Measurements from ENCODE around the gene FZD1. TPM values are rescaled to one million over a fixed set of nuclear protein-coding genes. Genes with fewer than 3 reads are reported as not detected.

Gene FZD1
- total RNA-seq, 1 donor from 2014 or later: 5.1 TPM

DNA sequence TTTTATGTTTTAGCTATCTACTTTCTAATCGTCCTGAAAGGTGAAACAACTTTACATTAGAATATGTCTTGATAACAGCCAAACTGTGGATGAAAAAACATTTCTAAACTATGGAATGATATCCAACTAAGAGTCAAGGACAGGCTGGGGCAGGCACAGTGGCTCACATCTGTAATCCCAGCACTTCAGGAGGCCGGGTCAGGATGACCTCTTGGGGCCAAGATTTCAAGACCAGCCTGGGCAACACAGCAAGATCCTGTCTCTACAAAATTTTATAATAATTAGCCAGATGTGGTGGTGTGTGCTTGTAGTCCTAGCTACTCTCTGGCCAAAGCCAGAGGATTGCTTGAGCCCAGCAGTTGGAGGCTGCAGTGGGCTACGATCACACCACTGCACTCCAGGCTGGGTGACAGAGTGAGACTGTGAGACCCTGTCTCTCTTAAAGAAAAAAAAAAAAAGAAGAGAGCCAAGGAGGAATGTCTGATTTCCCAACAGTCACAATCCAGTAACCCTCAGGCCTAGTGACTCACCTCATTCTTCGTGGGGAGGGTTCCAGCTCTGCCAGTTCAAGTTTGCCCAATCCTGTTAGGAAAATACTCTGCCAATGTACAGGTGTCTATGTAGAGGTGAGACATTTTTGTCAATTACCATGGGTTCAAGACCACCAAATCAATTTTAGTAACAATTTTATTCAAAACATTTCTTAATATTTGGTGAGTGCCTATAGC lies 14.6 kb upstream of the FZD1 start:
- Mint-ChIP-seq H3K27me3 (ENCODE audit: insufficient read depth, low read depth) (peaks cover 2% of the 10 kb centered on the region), H3K4me3 (no peak overlapping the region), H3K9me3 (peaks cover 11% of the 10 kb centered on the region), H3K36me3 (peaks cover 2% of the 10 kb centered on the region), H3K27ac (no peak overlapping the region), H3K4me1 (peaks cover 4% of the 10 kb centered on the region)
- H3K4me2 ChIP-seq: no peak overlapping the region
- H3K4me3 ChIP-seq: no peak overlapping the region
- H4K20me1 ChIP-seq (ENCODE audit: low read depth): no peaks in the 10 kb centered on the region
- no peak overlapping the region for H2AFZ ChIP-seq (replicated peaks)
- no peaks in the 10 kb centered on the region for H3K27me3 ChIP-seq
- H3K4me1 ChIP-seq: no peaks in the 10 kb centered on the region
- H3K36me3 ChIP-seq: no peaks in the 10 kb centered on the region
- H3K9ac ChIP-seq: no peak overlapping the region
- H3K9me3 ChIP-seq (ENCODE audit: low read depth): no peaks in the 10 kb centered on the region
- no peaks in the 10 kb centered on the region for H3F3A ChIP-seq (ENCODE audit: low read depth)
- TF ChIP-seq EZH2 (IDR thresholded peaks at IDR 0.05) (no peak), EZH2phosphoT487 (IDR thresholded peaks at IDR 0.05) (no peak), CTCF (IDR thresholded peaks at IDR 0.05) (no peak)
- no peak for DNase-seq (ENCODE audit: low spot score)
- no peaks in the 10 kb centered on the region for H3K79me2 ChIP-seq (ENCODE audit: low read depth)
- no peak overlapping the region for H3K27ac ChIP-seq

GRCh38 chr7:91250706-91251105 lies 13.5 kb upstream of the FZD1 start:
- Histone ChIP-seq H3K36me3 (no peaks in the 10 kb centered on the region), H3K27ac (no peak overlapping the region), H4K20me1 (ENCODE audit: low read depth) (no peaks in the 10 kb centered on the region), H3K79me2 (ENCODE audit: low read depth) (no peaks in the 10 kb centered on the region), H3K9ac (no peak overlapping the region), H3K9me3 (ENCODE audit: low read depth) (no peaks in the 10 kb centered on the region), H3K27me3 (no peaks in the 10 kb centered on the region), H3F3A (ENCODE audit: low read depth) (no peaks in the 10 kb centered on the region), H2AFZ (replicated peaks) (no peak overlapping the region), H3K4me2 (no peak overlapping the region), H3K4me3 (no peak overlapping the region), H3K4me1 (no peaks in the 10 kb centered on the region)
- H3K36me3 Mint-ChIP-seq: peaks cover 2% of the 10 kb centered on the region
- H3K9me3 Mint-ChIP-seq: peaks cover 18% of the 10 kb centered on the region
- peak overlapping the region; percentile 35 for H3K27ac Mint-ChIP-seq
- peaks cover 3% of the 10 kb centered on the region for H3K27me3 Mint-ChIP-seq (ENCODE audit: insufficient read depth, low read depth)
- peaks cover 4% of the 10 kb centered on the region for H3K4me1 Mint-ChIP-seq
- TF ChIP-seq EZH2phosphoT487 (IDR thresholded peaks at IDR 0.05) (no peak), EZH2 (IDR thresholded peaks at IDR 0.05) (no peak), CTCF (IDR thresholded peaks at IDR 0.05) (no peak)
- H3K4me3 Mint-ChIP-seq: no peak overlapping the region
- DNase-seq (ENCODE audit: low spot score): no peak

GRCh38 chr7:91251877-91252276 lies 12.4 kb upstream of the FZD1 start:
- no peak overlapping the region for H3K27ac ChIP-seq
- no peaks in the 10 kb centered on the region for H3K36me3 ChIP-seq
- no peaks in the 10 kb centered on the region for H3K4me1 ChIP-seq
- no peak overlapping the region for H3K4me3 ChIP-seq
- no peaks in the 10 kb centered on the region for H3F3A ChIP-seq (ENCODE audit: low read depth)
- Mint-ChIP-seq H3K9me3 (peaks cover 27% of the 10 kb centered on the region), H3K27ac (no peak overlapping the region), H3K27me3 (ENCODE audit: insufficient read depth, low read depth) (peaks cover 7% of the 10 kb centered on the region), H3K4me3 (no peak overlapping the region), H3K4me1 (peaks cover 4% of the 10 kb centered on the region), H3K36me3 (peaks cover 2% of the 10 kb centered on the region)
- H3K79me2 ChIP-seq (ENCODE audit: low read depth): no peaks in the 10 kb centered on the region
- no peak overlapping the region for H2AFZ ChIP-seq (replicated peaks)
- no peaks in the 10 kb centered on the region for H4K20me1 ChIP-seq (ENCODE audit: low read depth)
- no peak for DNase-seq (ENCODE audit: low spot score)
- TF ChIP-seq EZH2phosphoT487 (IDR thresholded peaks at IDR 0.05) (no peak), EZH2 (IDR thresholded peaks at IDR 0.05) (no peak), CTCF (IDR thresholded peaks at IDR 0.05) (no peak)
- no peaks in the 10 kb centered on the region for H3K27me3 ChIP-seq
- H3K9me3 ChIP-seq (ENCODE audit: low read depth): peaks cover 4% of the 10 kb centered on the region
- H3K4me2 ChIP-seq: no peak overlapping the region
- H3K9ac ChIP-seq: no peak overlapping the region

All from neural progenitor cell (in vitro differentiated cells).